ENCODE results near the gene CAPSL. TPM values are rescaled to one million over a fixed set of nuclear protein-coding genes. Genes with fewer than 3 reads are reported as not detected.

Gene CAPSL
- total and polyA plus RNA-seq, 2 experiments from 2014 or later = 0.73 TPM; not detected in 1

- no peak for TF ChIP-seq EZH2phosphoT487 (IDR thresholded peaks at IDR 0.05; ENCODE audit: unreplicated experiment)
- TF ChIP-seq JUNB (IDR thresholded peaks at IDR 0.05; ENCODE audit: unreplicated experiment) = no peak
- no peak for TF ChIP-seq ZNF462 (CRISPR knock-in tag; IDR thresholded peaks at IDR 0.05)
- no peak for TF ChIP-seq CTCF (conservative IDR thresholded peaks at IDR 0.05; ENCODE audit: low read depth in 2 of 2)
These were observed 16.5 kb downstream of the CAPSL start (continued) for GRCh38 chr5:35921930-35922329.

GRCh38 chr5:35920890-35921289, 17.5 kb downstream of the CAPSL start:
- Histone ChIP-seq H3K36me3 (ENCODE audit: insufficient read depth) (no peaks in the 10 kb centered on the region), H3K79me2 (replicated peaks; ENCODE audit: insufficient read depth) (no peaks in the 10 kb centered on the region), H3F3A (replicated peaks; ENCODE audit: low read depth) (no peaks in the 10 kb centered on the region), H3K9me2 (ENCODE audit: insufficient read depth) (peaks cover 4% of the 10 kb centered on the region; the same call in 1 of the 2 replicates), H3K27ac (ENCODE audit: low read depth) (no peak overlapping the region), H4K20me1 (replicated peaks; ENCODE audit: insufficient read depth) (no peaks in the 10 kb centered on the region), H2AFZ (no peak overlapping the region), H3K4me3 (no peak overlapping the region), H3K4me2 (no peak overlapping the region), H3K4me1 (ENCODE audit: insufficient read depth) (no peaks in the 10 kb centered on the region), H3K27me3 (ENCODE audit: insufficient read depth) (peaks cover 23% of the 10 kb centered on the region)
- no peak overlapping the region for H3K4me3 Mint-ChIP-seq
- H3K9me3 Mint-ChIP-seq = peaks cover 6% of the 10 kb centered on the region; the same call in 1 of the 3 replicates
- H3K27me3 Mint-ChIP-seq (ENCODE audit: insufficient read depth, low read depth, poor library complexity) = peaks cover 22% of the 10 kb centered on the region
- peak; percentile 50 for DNase-seq (ENCODE audit: low spot score)
- ATAC-seq = peak; percentile 63
- H3K27ac Mint-ChIP-seq = no peak overlapping the region
- peaks cover 5% of the 10 kb centered on the region; the same call in 2 of the 3 replicates for H3K4me1 Mint-ChIP-seq
- TF ChIP-seq EZH2phosphoT487 (IDR thresholded peaks at IDR 0.05; ENCODE audit: unreplicated experiment) = no peak
- peak; percentile 45 to 73 for TF ChIP-seq CTCF (conservative IDR thresholded peaks at IDR 0.05; ENCODE audit: low read depth in 2 of 2)
- H3K36me3 Mint-ChIP-seq (ENCODE audit: low read depth) = no peaks in the 10 kb centered on the region
